ENCODE data around the gene RER1.
A peak's percentile ranks its signal among the peaks of the same experiment; 100 is the strongest.

Gene RER1

GRCh38 chr1:2449636-2450454, 58.2 kb downstream of the RER1 start:
- no peak for DNase-seq

- DNase-seq, result peak; percentile 94
Observed at GRCh38 chr1:2451741-2452140, 60.1 kb downstream of the RER1 start.

- DNase-seq, result peak; percentile 13
Observed at GRCh38 chr1:2452201-2452931, 60.7 kb downstream of the RER1 start.

- no peak for DNase-seq
Observed at GRCh38 chr1:2452932-2453315, 61.3 kb downstream of the RER1 start.

- DNase-seq, result no peak
Observed at GRCh38 chr1:2454227-2454626, 62.6 kb downstream of the RER1 start.

Measured in fibroblast of skin of right quadriceps (primary cell).